Neural crest cell (in vitro differentiated cells): Measurements from ENCODE around the gene CALCOCO2. TPM values are rescaled to one million over a fixed set of nuclear protein-coding genes. Genes with fewer than 3 reads are reported as not detected.

Experiments used
- DNase-seq: peaks from one replicate; pipeline ENCODE4 v3.0.0; 2021; ENCODE audit warnings: low read depth, mixed read lengths, low spot score
- H3K27ac Mint-ChIP-seq: one replicate; pipeline ENCODE4 v1.8.0; 2021; ENCODE audit warnings: mild to moderate bottlenecking, mixed read lengths; ENCODE audit not compliant: unreplicated experiment
- H3K27me3 Mint-ChIP-seq: 2 replicates; pipeline ENCODE4 v1.8.0; 2021; ENCODE audit warnings: low read depth, mild to moderate bottlenecking, mixed read lengths
- H3K36me3 Mint-ChIP-seq: 2 replicates; pipeline ENCODE4 v1.8.0; 2021; ENCODE audit warnings: low read depth, mild to moderate bottlenecking, mixed read lengths
- H3K4me1 Mint-ChIP-seq: 2 replicates; pipeline ENCODE4 v1.8.0; 2021; ENCODE audit warnings: mixed read lengths
- H3K4me3 Mint-ChIP-seq: one replicate; pipeline ENCODE4 v1.8.0; 2021; ENCODE audit warnings: mild to moderate bottlenecking, mixed read lengths
- H3K9me3 Mint-ChIP-seq: 2 replicates; pipeline ENCODE4 v1.8.0; 2021; ENCODE audit warnings: mixed read lengths
- total RNA-seq: library from RNA; stranded (reverse); gene quantifications from 2 replicates; pipeline ENCODE4 v1.2.1, GENCODE V29; 2021
- TF ChIP-seq, protein P1 (sequence below): fragments of 200-600 bp; sonication (generic); conservative IDR thresholded peaks from 2 replicates; pipeline ENCODE4 v1.5.0; 2021; ENCODE audit warnings: antibody characterized with exemption, mild to moderate bottlenecking

Gene CALCOCO2
- total RNA-seq, 1 donor from 2014 or later: 35.7 TPM

DNA sequence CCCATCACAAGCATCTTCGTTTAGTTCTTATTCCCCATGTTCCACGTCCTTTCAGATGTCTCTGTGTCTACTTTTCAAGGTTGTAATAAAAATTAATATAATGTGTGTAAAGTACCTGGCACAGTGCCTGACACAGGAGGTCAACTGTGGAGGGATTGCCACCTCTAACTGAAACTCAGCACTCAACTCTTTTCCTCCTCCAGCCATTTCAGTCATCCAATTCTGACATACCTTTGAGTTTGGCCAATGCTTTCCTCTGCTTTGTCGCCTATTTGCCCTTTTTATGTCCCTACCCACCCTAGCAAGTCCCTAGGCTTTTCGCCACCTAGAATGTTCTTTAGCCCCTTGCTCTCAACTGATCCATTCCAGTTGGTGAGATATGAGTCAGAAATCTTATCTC, 78.9 kb downstream of the CALCOCO2 start:
- no peaks in the 10 kb centered on the region for H3K27me3 Mint-ChIP-seq
- H3K4me3 Mint-ChIP-seq: peak overlapping the region; percentile 96
- no peak for DNase-seq
- H3K27ac Mint-ChIP-seq: no peak overlapping the region
- peaks cover 16% of the 10 kb centered on the region for H3K36me3 Mint-ChIP-seq
- TF ChIP-seq, protein P1, sequence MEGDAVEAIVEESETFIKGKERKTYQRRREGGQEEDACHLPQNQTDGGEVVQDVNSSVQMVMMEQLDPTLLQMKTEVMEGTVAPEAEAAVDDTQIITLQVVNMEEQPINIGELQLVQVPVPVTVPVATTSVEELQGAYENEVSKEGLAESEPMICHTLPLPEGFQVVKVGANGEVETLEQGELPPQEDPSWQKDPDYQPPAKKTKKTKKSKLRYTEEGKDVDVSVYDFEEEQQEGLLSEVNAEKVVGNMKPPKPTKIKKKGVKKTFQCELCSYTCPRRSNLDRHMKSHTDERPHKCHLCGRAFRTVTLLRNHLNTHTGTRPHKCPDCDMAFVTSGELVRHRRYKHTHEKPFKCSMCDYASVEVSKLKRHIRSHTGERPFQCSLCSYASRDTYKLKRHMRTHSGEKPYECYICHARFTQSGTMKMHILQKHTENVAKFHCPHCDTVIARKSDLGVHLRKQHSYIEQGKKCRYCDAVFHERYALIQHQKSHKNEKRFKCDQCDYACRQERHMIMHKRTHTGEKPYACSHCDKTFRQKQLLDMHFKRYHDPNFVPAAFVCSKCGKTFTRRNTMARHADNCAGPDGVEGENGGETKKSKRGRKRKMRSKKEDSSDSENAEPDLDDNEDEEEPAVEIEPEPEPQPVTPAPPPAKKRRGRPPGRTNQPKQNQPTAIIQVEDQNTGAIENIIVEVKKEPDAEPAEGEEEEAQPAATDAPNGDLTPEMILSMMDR: no peak
- H3K9me3 Mint-ChIP-seq: no peaks in the 10 kb centered on the region
- H3K4me1 Mint-ChIP-seq: peaks cover 54% of the 10 kb centered on the region

DNA sequence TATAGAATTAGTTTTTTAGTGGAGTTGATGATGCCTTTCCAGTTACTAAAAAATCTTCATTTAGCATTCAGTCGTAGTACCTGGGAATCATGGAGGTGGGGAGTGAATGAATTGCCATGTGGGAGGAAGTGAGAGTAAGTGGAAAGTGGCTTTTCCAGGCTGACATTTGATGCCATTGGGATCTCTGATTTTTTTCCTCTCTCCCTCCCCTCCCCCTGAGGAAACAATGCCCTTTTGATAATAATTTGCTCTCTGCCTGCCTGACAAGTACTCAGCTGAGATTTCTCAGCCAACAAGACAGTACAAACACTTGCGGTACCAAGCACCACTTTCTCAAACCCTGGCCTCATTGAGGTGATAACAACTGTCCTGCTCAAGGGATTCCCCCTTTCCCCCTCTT, 79.5 kb downstream of the CALCOCO2 start:
- Mint-ChIP-seq H3K36me3 (peaks cover 16% of the 10 kb centered on the region), H3K4me1 (peaks cover 54% of the 10 kb centered on the region), H3K9me3 (no peaks in the 10 kb centered on the region), H3K27me3 (no peaks in the 10 kb centered on the region), H3K4me3 (peak overlapping the region; percentile 96), H3K27ac (no peak overlapping the region)
- TF ChIP-seq, protein P1: no peak
- no peak for DNase-seq

DNA sequence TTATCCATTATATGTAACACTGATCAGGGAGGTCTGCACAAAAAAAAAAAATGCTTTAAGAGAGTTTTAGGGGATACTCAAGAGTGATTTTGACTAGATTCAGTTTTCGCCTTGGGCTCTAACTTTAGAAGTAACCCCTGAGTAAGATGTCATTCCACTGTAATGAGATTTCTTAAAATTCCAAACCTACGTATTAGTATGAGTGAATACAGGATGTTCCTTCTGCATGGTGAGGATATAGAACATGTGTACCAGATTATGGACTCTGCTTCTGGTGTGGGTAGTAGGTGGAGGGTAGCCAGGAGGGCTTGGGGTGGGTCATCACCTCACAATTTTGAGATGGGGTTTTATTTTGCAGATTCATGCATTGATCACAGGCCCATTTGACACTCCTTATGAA, 81.6 kb downstream of the CALCOCO2 start:
- H3K4me1 Mint-ChIP-seq: peaks cover 54% of the 10 kb centered on the region
- peaks cover 18% of the 10 kb centered on the region for H3K36me3 Mint-ChIP-seq
- H3K27me3 Mint-ChIP-seq: no peaks in the 10 kb centered on the region
- H3K27ac Mint-ChIP-seq: no peak overlapping the region
- no peak for DNase-seq
- TF ChIP-seq, protein P1: no peak
- H3K9me3 Mint-ChIP-seq: no peaks in the 10 kb centered on the region
- peak overlapping the region; percentile 31 for H3K4me3 Mint-ChIP-seq

Other genes with a start within 250 kb of the CALCOCO2 start
- 21.9 and 22.8 TPM in 2 replicates for gene HOXB3, start 240.8 kb upstream of the CALCOCO2 start, total RNA-seq
- gene HOXB5, start 237.3 kb upstream of the CALCOCO2 start, total RNA-seq: 2.3 and 2.6 TPM in 2 replicates
- gene HOXB6, start 226.0 kb upstream of the CALCOCO2 start, total RNA-seq: 9.6 and 11.5 TPM in 2 replicates
- 8.5 and 11.4 TPM in 2 replicates for gene HOXB7, start 220.0 kb upstream of the CALCOCO2 start, total RNA-seq
- 19.7 and 22.9 TPM in 2 replicates for gene HOXB8, start 215.7 kb upstream of the CALCOCO2 start, total RNA-seq
- gene HOXB9, start 204.7 kb upstream of the CALCOCO2 start, total RNA-seq: 84.1 and 89.8 TPM in 2 replicates
- not detected in 2 replicates for gene PRAC1, start 108.5 kb upstream of the CALCOCO2 start, total RNA-seq
- not detected in 2 replicates for gene PRAC2, start 107.8 kb upstream of the CALCOCO2 start, total RNA-seq
- not detected in 2 replicates for gene HOXB13, start 102.3 kb upstream of the CALCOCO2 start, total RNA-seq
- 0.65 and 0.68 TPM in 2 replicates for gene TTLL6, start 13.8 kb upstream of the CALCOCO2 start, total RNA-seq
- 84.7 and 87.5 TPM in 2 replicates for gene ATP5MC1, start 61.8 kb downstream of the CALCOCO2 start, total RNA-seq
- 55.8 and 56.8 TPM in 2 replicates for gene UBE2Z, start 77.4 kb downstream of the CALCOCO2 start, total RNA-seq
- 146 and 153 TPM in 2 replicates for gene SNF8, start 113.8 kb downstream of the CALCOCO2 start, total RNA-seq
- not detected in 2 replicates for gene GIP, start 137.6 kb downstream of the CALCOCO2 start, total RNA-seq
- gene IGF2BP1, start 166.3 kb downstream of the CALCOCO2 start, total RNA-seq: 536 and 543 TPM in 2 replicates